ENCODE data around the gene CSNK1G2. TPM values are rescaled to one million over a fixed set of nuclear protein-coding genes. Genes with fewer than 3 reads are reported as not detected.
A peak's percentile ranks its signal among the peaks of the same experiment; 100 is the strongest.

The CSNK1G2 gene
- total and polyA plus RNA-seq, 2 of the 13 experiments (the other 11 are each of a cell fraction or from before 2014, with no cell fraction given): 53.8 to 72.5 TPM

GRCh38 chr19:1929021-1929742 lies 11.8 kb upstream of the CSNK1G2 start (continued):
- no peak for TF ChIP-seq ZSCAN12 (CRISPR knock-in tag; IDR thresholded peaks at IDR 0.05)
- TF ChIP-seq ZNF607 (CRISPR knock-in tag; IDR thresholded peaks at IDR 0.05; ENCODE audit: borderline replicate concordance): peak; percentile 61; the same call in 1 of the 2 replicates
- peak; percentile 55; the same call in 1 of the 2 replicates for TF ChIP-seq ZNF572 (CRISPR knock-in tag; IDR thresholded peaks at IDR 0.05)
- TF ChIP-seq FOXP1 (IDR thresholded peaks at IDR 0.05): no peak
- TF ChIP-seq FOXP1 (CRISPR knock-in tag; IDR thresholded peaks at IDR 0.05): no peak
- TF ChIP-seq KAT8 (CRISPR knock-in tag; IDR thresholded peaks at IDR 0.05): peak; percentile 35; the same call in 1 of the 2 replicates
- TF ChIP-seq, protein P1, sequence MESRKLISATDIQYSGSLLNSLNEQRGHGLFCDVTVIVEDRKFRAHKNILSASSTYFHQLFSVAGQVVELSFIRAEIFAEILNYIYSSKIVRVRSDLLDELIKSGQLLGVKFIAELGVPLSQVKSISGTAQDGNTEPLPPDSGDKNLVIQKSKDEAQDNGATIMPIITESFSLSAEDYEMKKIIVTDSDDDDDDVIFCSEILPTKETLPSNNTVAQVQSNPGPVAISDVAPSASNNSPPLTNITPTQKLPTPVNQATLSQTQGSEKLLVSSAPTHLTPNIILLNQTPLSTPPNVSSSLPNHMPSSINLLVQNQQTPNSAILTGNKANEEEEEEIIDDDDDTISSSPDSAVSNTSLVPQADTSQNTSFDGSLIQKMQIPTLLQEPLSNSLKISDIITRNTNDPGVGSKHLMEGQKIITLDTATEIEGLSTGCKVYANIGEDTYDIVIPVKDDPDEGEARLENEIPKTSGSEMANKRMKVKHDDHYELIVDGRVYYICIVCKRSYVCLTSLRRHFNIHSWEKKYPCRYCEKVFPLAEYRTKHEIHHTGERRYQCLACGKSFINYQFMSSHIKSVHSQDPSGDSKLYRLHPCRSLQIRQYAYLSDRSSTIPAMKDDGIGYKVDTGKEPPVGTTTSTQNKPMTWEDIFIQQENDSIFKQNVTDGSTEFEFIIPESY (CRISPR knock-in tag; IDR thresholded peaks at IDR 0.05): peak; percentile 51; the same call in 1 of the 2 replicates
- 0 out of 2 replicates have a peak, but pooled peaks have one; percentile 37 for TF ChIP-seq KLF9 (CRISPR knock-in tag; IDR thresholded peaks at IDR 0.05; ENCODE audit: low read depth)
- peak; percentile 47; the same call in 1 of the 2 replicates for TF ChIP-seq TARDBP (CRISPR knock-in tag; IDR thresholded peaks at IDR 0.05)
- TF ChIP-seq ARNTL (CRISPR knock-in tag; IDR thresholded peaks at IDR 0.05): 0 out of 2 replicates have a peak, but pooled peaks have one; percentile 6
- TF ChIP-seq ZNF362 (CRISPR knock-in tag; IDR thresholded peaks at IDR 0.05; ENCODE audit: borderline replicate concordance): peak; percentile 46; the same call in 1 of the 2 replicates
- TF ChIP-seq NR2F1 (CRISPR knock-in tag; IDR thresholded peaks at IDR 0.05): peak in 1 of 2 experiments; percentile 34; a peak in 2 of 4 replicates
- no peak for TF ChIP-seq ZNF430 (CRISPR knock-in tag; IDR thresholded peaks at IDR 0.05)
- TF ChIP-seq PRDM10 (CRISPR knock-in tag; IDR thresholded peaks at IDR 0.05; ENCODE audit: low read depth): 0 out of 2 replicates have a peak, but pooled peaks have one; percentile 34
- TF ChIP-seq GLI4 (CRISPR knock-in tag; IDR thresholded peaks at IDR 0.05; ENCODE audit: borderline replicate concordance): no peak
- TF ChIP-seq FOXA1 (IDR thresholded peaks at IDR 0.05): no peak
- no peak for TF ChIP-seq FOXA1 (CRISPR knock-in tag; IDR thresholded peaks at IDR 0.05)
- TF ChIP-seq HDAC1 (CRISPR knock-in tag; IDR thresholded peaks at IDR 0.05): peak; percentile 48; the same call in 1 of the 2 replicates
- peak; percentile 38; the same call in 1 of the 2 replicates for TF ChIP-seq PHF8 (CRISPR knock-in tag; IDR thresholded peaks at IDR 0.05)
- TF ChIP-seq ZNF770 (CRISPR knock-in tag; IDR thresholded peaks at IDR 0.05): peak; percentile 45; the same call in 1 of the 2 replicates
- peak; percentile 36; the same call in 1 of the 2 replicates for TF ChIP-seq SALL1 (CRISPR knock-in tag; IDR thresholded peaks at IDR 0.05)
- TF ChIP-seq ZNF562 (CRISPR knock-in tag; IDR thresholded peaks at IDR 0.05; ENCODE audit: borderline replicate concordance): no peak
